Cerebellar cortex (tissue), 1 donor: ENCODE measurements around the gene SERPING1.
A peak's percentile ranks its signal among the peaks of the same experiment; 100 is the strongest.

ENCODE experiments used
- DNase-seq: peaks from one replicate; pipeline ENCODE4 v3.0.0-alpha.2; 2015; ENCODE audit warnings: low spot score

The SERPING1 gene

GRCh38 chr11:57652662-57653061 is 55.2 kb downstream of the SERPING1 start:
- no peak for DNase-seq

- no peak for DNase-seq
Observed at GRCh38 chr11:57653163-57653562, 55.7 kb downstream of the SERPING1 start.

GRCh38 chr11:57656885-57657193 is 59.4 kb downstream of the SERPING1 start:
- DNase-seq: no peak

- DNase-seq: peak; percentile 100
Observed at GRCh38 chr11:57657194-57658022, 59.9 kb downstream of the SERPING1 start, which contains the start of gene CLP1. Gene CLP1, plus strand, starts transcription at chr11:57657762. Its CDS starts 1,715 bp downstream, at chr11:57659477.

GRCh38 chr11:57658023-57658361 is 60.5 kb downstream of the SERPING1 start:
- no peak for DNase-seq

GRCh38 chr11:57659669-57660068 is 62.2 kb downstream of the SERPING1 start:
- DNase-seq: no peak

- no peak for DNase-seq
Observed at GRCh38 chr11:57662893-57663292, 65.4 kb downstream of the SERPING1 start.

- no peak for DNase-seq
Observed at GRCh38 chr11:57663975-57664374, 66.5 kb downstream of the SERPING1 start.
